GM19035 (cell line): ENCODE data around the gene ZNF337.
A peak's percentile ranks its signal among the peaks of the same experiment; 100 is the strongest.
"Not testable (repeated sequence)": the region's sequence is repeated elsewhere in the genome, so short reads cannot be mapped to it uniquely, and the experiment has no call there.

ENCODE experiments used
- ATAC-seq: cut with Tn5 transposase; IDR thresholded peaks from one replicate; pipeline ENCODE4 v1.9.1; 2021; ENCODE audit not compliant: unreplicated experiment

Gene ZNF337

GRCh38 chr20:25696371-25697131 is at the start of gene ZNF337:
Gene ZNF337 (minus strand): TSS chr20:25696853. CDS start chr20:25686417, 10,436 bp downstream.
- peak; percentile 97 for ATAC-seq

- ATAC-seq, result no peak
Observed at GRCh38 chr20:25745738-25746137, 49.1 kb upstream of the ZNF337 start.

GRCh38 chr20:25745100-25745499 is 48.4 kb upstream of the ZNF337 start:
- ATAC-seq, result no peak

- no peak for ATAC-seq
Observed at GRCh38 chr20:25744261-25744660, 47.6 kb upstream of the ZNF337 start.

GRCh38 chr20:25741088-25741487 is 44.4 kb upstream of the ZNF337 start:
- no peak for ATAC-seq

GRCh38 chr20:25739615-25740320 is 43.1 kb upstream of the ZNF337 start:
- ATAC-seq, result no peak

GRCh38 chr20:25738198-25738597 is 41.5 kb upstream of the ZNF337 start:
- no peak for ATAC-seq

- ATAC-seq, result no peak
Observed at GRCh38 chr20:25733903-25734302, 37.2 kb upstream of the ZNF337 start.

GRCh38 chr20:25730862-25731261 is 34.2 kb upstream of the ZNF337 start:
- ATAC-seq, result no peak

- no peak for ATAC-seq
Observed at GRCh38 chr20:25726357-25726756, 29.7 kb upstream of the ZNF337 start.

GRCh38 chr20:25725639-25726038 is 29.0 kb upstream of the ZNF337 start:
- ATAC-seq, result no peak

- no peak for ATAC-seq
Observed at GRCh38 chr20:25723975-25724374, 27.3 kb upstream of the ZNF337 start.

GRCh38 chr20:25720285-25720684 is 23.6 kb upstream of the ZNF337 start:
- no peak for ATAC-seq

GRCh38 chr20:25718896-25719809 is 22.5 kb upstream of the ZNF337 start:
- not testable (repeated sequence) for ATAC-seq

- ATAC-seq, result no peak
Observed at GRCh38 chr20:25707695-25708094, 11.0 kb upstream of the ZNF337 start.

- no peak for ATAC-seq
Observed at GRCh38 chr20:25706793-25707192, 10.1 kb upstream of the ZNF337 start.

- ATAC-seq, result no peak
Observed at GRCh38 chr20:25705830-25706351, 9.2 kb upstream of the ZNF337 start.

GRCh38 chr20:25704303-25704702 is 7.7 kb upstream of the ZNF337 start:
- not testable (repeated sequence) for ATAC-seq

- ATAC-seq, result not testable (repeated sequence)
Observed at GRCh38 chr20:25700835-25701234, 4.2 kb upstream of the ZNF337 start.

- ATAC-seq, result no peak
Observed at GRCh38 chr20:25699914-25700313, 3.3 kb upstream of the ZNF337 start.

- ATAC-seq, result no peak
Observed at GRCh38 chr20:25697132-25697446, 436 bp upstream of the ZNF337 start.
